SK-N-SH (cell line): ENCODE data around the gene SH3PXD2B. TPM values are rescaled to one million over a fixed set of nuclear protein-coding genes. Genes with fewer than 3 reads are reported as not detected.

Experiments
- CTCF ChIA-PET: fragments of 300-600, 350-600 bp; formaldehyde crosslinking; extraction: SDS; loops from one replicate; lab custom pipeline; 2021; lab: Yijun Ruan, JAX
- POLR2A ChIA-PET: fragments of 350-600 bp; sonication (Branson Sonifier 250); formaldehyde crosslinking; extraction: SDS; loops from one replicate; lab custom pipeline; 2020; ENCODE audit warnings: antibody characterized with exemption, inconsistent platforms; lab: Yijun Ruan, JAX
- DNase-seq: peaks from one replicate; pipeline ENCODE4 v3.0.0; 2012
- H2AFZ ChIP-seq: fragments of 200-600 bp; sonication (generic); 2 replicates; pipeline ENCODE4 v1.8.1; 2016; ENCODE audit warnings: antibody characterized with exemption, mild to moderate bottlenecking, low read depth
- H3F3A ChIP-seq: fragments of 200-600 bp; sonication (generic); replicated peaks from 2 replicates; pipeline ENCODE3; 2016; ENCODE audit warnings: antibody characterized with exemption, mild to moderate bottlenecking; ENCODE audit not compliant: insufficient read depth
- H3K27ac ChIP-seq, 2 experiments: fragments of 200-500 bp in 1 of 2; fragments of 200-600 bp in 1 of 2; sonication (Bioruptor generic) in 1 of 2; sonication (generic), shearing (Covaris generic) in 1 of 2; 2 replicates each; pipeline versions ENCODE4 v1.5.1 to v1.6.1; 2014 to 2016; ENCODE audit warnings: low read depth in 2 of 2, inconsistent platforms in 1 of 2, low read length in 1 of 2, mild to moderate bottlenecking in 1 of 2, mixed read lengths in 1 of 2
- H3K27me3 ChIP-seq: fragments of 200-600 bp; sonication (generic), shearing (Covaris generic); 2 replicates; pipeline ENCODE4 v1.6.1; 2016; ENCODE audit warnings: mixed run types; ENCODE audit not compliant: insufficient read depth
- H3K36me3 ChIP-seq, 2 experiments: fragments of 200-500 bp in 1 of 2; fragments of 200-600 bp in 1 of 2; sonication (Bioruptor generic) in 1 of 2; sonication (generic) in 1 of 2; replicated peaks in 1 of 2; 2 replicates each; pipeline versions ENCODE3 to v1.5.1; 2014 to 2016; ENCODE audit warnings: low read length in 1 of 2, mild to moderate bottlenecking in 1 of 2; ENCODE audit not compliant: insufficient read depth in 2 of 2, control insufficient read depth in 1 of 2
- H3K4me1 ChIP-seq, 2 experiments: fragments of 200-500 bp in 1 of 2; fragments of 200-600 bp in 1 of 2; sonication (Bioruptor generic) in 1 of 2; sonication (generic), shearing (Covaris generic) in 1 of 2; 2 replicates each; pipeline versions ENCODE4 v1.5.1 to v1.6.1; 2014 to 2016; ENCODE audit warnings: low read depth in 1 of 2, low read length in 1 of 2, mixed run types in 1 of 2; ENCODE audit not compliant: insufficient read depth in 2 of 2, control insufficient read depth in 1 of 2
- H3K4me2 ChIP-seq: fragments of 200-600 bp; sonication (generic), shearing (Covaris generic); 2 replicates; pipeline ENCODE4 v1.6.1; 2017; ENCODE audit warnings: mixed run types
- H3K4me3 ChIP-seq, 2 experiments: fragments of 200-500 bp in 1 of 2; fragments of 200-600 bp in 1 of 2; sonication (Bioruptor generic) in 1 of 2; sonication (generic), shearing (Covaris generic) in 1 of 2; 2 replicates each; pipeline versions ENCODE4 v1.5.1 to v1.8.1; 2014 to 2016; ENCODE audit warnings: low read depth in 2 of 2, inconsistent platforms in 1 of 2, low read length in 1 of 2, mild to moderate bottlenecking in 1 of 2, mixed read lengths in 1 of 2, moderate library complexity in 1 of 2
- H3K79me2 ChIP-seq: fragments of 200-600 bp; sonication (generic); 2 replicates; pipeline ENCODE4 v1.8.1; 2017; ENCODE audit warnings: mild to moderate bottlenecking; ENCODE audit not compliant: insufficient read depth
- H3K9ac ChIP-seq: fragments of 200-600 bp; sonication (generic); 2 replicates; pipeline ENCODE4 v1.6.1; 2017; ENCODE audit warnings: mixed run types
- H3K9me2 ChIP-seq: fragments of 200-600 bp; sonication (generic); 2 replicates; pipeline ENCODE4 v1.6.1; 2017; ENCODE audit warnings: mixed run types
- H3K9me3 ChIP-seq: fragments of 200-600 bp; sonication (generic); 2 replicates; pipeline ENCODE4 v1.6.1; 2017; ENCODE audit warnings: mixed run types, mild to moderate bottlenecking, moderate library complexity
- H4K20me1 ChIP-seq: fragments of 200-600 bp; sonication (generic); 2 replicates; pipeline ENCODE4 v1.6.1; 2017; ENCODE audit warnings: mild to moderate bottlenecking, mixed run types; ENCODE audit not compliant: insufficient read depth
- CHD2 ChIP-seq: fragments of 150-350 bp; IDR thresholded peaks from 2 replicates; pipeline ENCODE4 v1.6.1; 2018; ENCODE audit warnings: low read length; ENCODE audit not compliant: partially characterized antibody
- ELF1 ChIP-seq: IDR thresholded peaks from 2 replicates; pipeline ENCODE4 v1.4.0; 2012
- FOSL2 ChIP-seq: IDR thresholded peaks from 2 replicates; pipeline ENCODE4 v1.4.0; 2012; ENCODE audit warnings: low read depth, mild to moderate bottlenecking, moderate library complexity, borderline replicate concordance
- GABPA ChIP-seq: IDR thresholded peaks from 2 replicates; pipeline ENCODE4 v1.4.0; 2012; ENCODE audit warnings: low read depth, mild to moderate bottlenecking
- IRF3 ChIP-seq: fragments of 150-350 bp; IDR thresholded peaks from 2 replicates; pipeline ENCODE4 v1.6.1; 2016; ENCODE audit warnings: mild to moderate bottlenecking, low read depth, low read length
- MAX ChIP-seq: IDR thresholded peaks from 2 replicates; pipeline ENCODE4 v1.4.0; 2012; ENCODE audit warnings: low read depth
- NFIC ChIP-seq: IDR thresholded peaks from 2 replicates; pipeline ENCODE4 v1.4.0; 2012; ENCODE audit warnings: borderline replicate concordance
- RCOR1 ChIP-seq: fragments of 150-350 bp; IDR thresholded peaks from 2 replicates; pipeline ENCODE4 v1.6.1; 2017; ENCODE audit warnings: antibody characterized with exemption, low read length
- SIN3A ChIP-seq: IDR thresholded peaks from 2 replicates; pipeline ENCODE4 v1.6.1; 2012; ENCODE audit warnings: low read depth, mild to moderate bottlenecking, low read length, moderate library complexity, borderline replicate concordance
- TAF1 ChIP-seq: IDR thresholded peaks from 2 replicates; pipeline ENCODE4 v1.6.1; 2012; ENCODE audit warnings: low read depth, mild to moderate bottlenecking, low read length, moderate library complexity, borderline replicate concordance
- USF1 ChIP-seq: IDR thresholded peaks from 2 replicates; pipeline ENCODE4 v1.4.0; 2012; ENCODE audit warnings: low read depth, borderline replicate concordance
- ZBTB33 ChIP-seq: IDR thresholded peaks from 2 replicates; pipeline ENCODE4 v1.4.0; 2012; ENCODE audit warnings: low read depth, borderline replicate concordance
- WGBS: methylation state at CpG from one replicate; pipeline ENCODE4 v1.1.6; 2017; ENCODE audit warnings: low lambda C conversion rate; 5-methylcytosine and 5-hydroxymethylcytosine counted together
- polyA plus RNA-seq, 3 experiments: library from polyadenylated mRNA; depleted of rRNA; stranded (reverse); fragments of >200 nt; gene quantifications; 2 replicates each; pipeline ENCODE4 v1.2.3, GENCODE V29; 2012
- TF ChIP-seq, protein P1 (sequence below): fragments of 150-350 bp; IDR thresholded peaks from 2 replicates; pipeline ENCODE4 v1.6.1; 2017; ENCODE audit warnings: antibody characterized with exemption, low read length, low read depth, borderline replicate concordance

Gene SH3PXD2B
- polyA plus RNA-seq, 1 of the 3 experiments (the other 2 are of a cell fraction), result 15.0 TPM

DNA sequence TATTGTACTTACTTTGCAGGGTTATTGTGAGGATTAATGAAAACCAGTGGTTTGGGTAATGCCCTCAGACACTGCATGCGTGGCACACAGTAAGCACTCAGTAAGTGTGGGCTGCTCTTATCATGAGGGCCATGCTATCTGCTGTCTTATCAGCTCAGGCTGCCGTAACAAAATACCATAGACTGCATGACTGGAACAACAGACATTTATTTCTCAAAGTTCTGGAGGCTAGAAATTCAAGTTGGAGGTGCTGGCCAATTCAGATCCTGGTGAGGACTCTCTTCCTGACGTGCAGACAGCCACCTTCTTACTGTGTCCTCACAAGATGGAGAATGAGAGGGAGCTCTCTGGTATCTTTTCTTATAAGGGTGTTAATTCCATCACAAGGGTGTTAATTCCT is 23.9 kb upstream of the SH3PXD2B start:
- CTCF ChIA-PET, result interaction anchor here (0.6 to 7.0 kb wide), 13 partner anchors 8 to 437 kb away, joined by 3 to 209 read pairs (median 5); no protein-coding TSS in a partner anchor
- 79% methylated on average over 3 of the region's 3 CpGs for WGBS
- DNase-seq, result no peak

More for the DNA sequence above, 23.9 kb upstream of the SH3PXD2B start:
- no peak overlapping the region for H3K9ac ChIP-seq
- no peaks in the 10 kb centered on the region for H3K9me3 ChIP-seq
- no peaks in the 10 kb centered on the region for H3K27me3 ChIP-seq
- H3K4me3 ChIP-seq, result no peak overlapping the region
- no peaks in the 10 kb centered on the region for H3K9me2 ChIP-seq
- TF ChIP-seq RCOR1 (no peak), NFIC (no peak), CHD2 (no peak), USF1 (no peak), SIN3A (no peak), ZBTB33 (no peak), TAF1 (no peak), IRF3 (no peak), GABPA (no peak), FOSL2 (no peak), ELF1 (no peak), MAX (no peak)
- TF ChIP-seq, protein P1, sequence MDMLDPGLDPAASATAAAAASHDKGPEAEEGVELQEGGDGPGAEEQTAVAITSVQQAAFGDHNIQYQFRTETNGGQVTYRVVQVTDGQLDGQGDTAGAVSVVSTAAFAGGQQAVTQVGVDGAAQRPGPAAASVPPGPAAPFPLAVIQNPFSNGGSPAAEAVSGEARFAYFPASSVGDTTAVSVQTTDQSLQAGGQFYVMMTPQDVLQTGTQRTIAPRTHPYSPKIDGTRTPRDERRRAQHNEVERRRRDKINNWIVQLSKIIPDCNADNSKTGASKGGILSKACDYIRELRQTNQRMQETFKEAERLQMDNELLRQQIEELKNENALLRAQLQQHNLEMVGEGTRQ, result no peak
- H3F3A ChIP-seq, result no peaks in the 10 kb centered on the region
- no peaks in the 10 kb centered on the region for H3K79me2 ChIP-seq
- POLR2A ChIA-PET, result no interaction called here
- no peak overlapping the region for H2AFZ ChIP-seq
- H4K20me1 ChIP-seq, result no peaks in the 10 kb centered on the region
- H3K27ac ChIP-seq, result no peak overlapping the region
- H3K36me3 ChIP-seq, result no peaks in the 10 kb centered on the region
- H3K4me2 ChIP-seq, result no peak overlapping the region
- peaks cover 0 to 6% of the 10 kb centered on the region in 2 experiments; a peak in 1 of 4 replicates for H3K4me1 ChIP-seq
